Astrocyte (in vitro differentiated cells and primary cell): ENCODE results near the gene RD3L.

Experiments used
- EZH2 ChIP-seq: IDR thresholded peaks from 2 replicates; pipeline ENCODE4 v1.6.1; 2012; ENCODE audit warnings: mild to moderate bottlenecking, low read length, inconsistent platforms; ENCODE audit not compliant: insufficient read depth
- TF ChIP-seq, protein P1 (sequence below): IDR thresholded peaks from 2 replicates; pipeline ENCODE4 v1.5.1; 2011; ENCODE audit warnings: low read depth, mild to moderate bottlenecking, inconsistent platforms, low read length, moderate library complexity; ENCODE audit not compliant: insufficient read depth

DNA sequence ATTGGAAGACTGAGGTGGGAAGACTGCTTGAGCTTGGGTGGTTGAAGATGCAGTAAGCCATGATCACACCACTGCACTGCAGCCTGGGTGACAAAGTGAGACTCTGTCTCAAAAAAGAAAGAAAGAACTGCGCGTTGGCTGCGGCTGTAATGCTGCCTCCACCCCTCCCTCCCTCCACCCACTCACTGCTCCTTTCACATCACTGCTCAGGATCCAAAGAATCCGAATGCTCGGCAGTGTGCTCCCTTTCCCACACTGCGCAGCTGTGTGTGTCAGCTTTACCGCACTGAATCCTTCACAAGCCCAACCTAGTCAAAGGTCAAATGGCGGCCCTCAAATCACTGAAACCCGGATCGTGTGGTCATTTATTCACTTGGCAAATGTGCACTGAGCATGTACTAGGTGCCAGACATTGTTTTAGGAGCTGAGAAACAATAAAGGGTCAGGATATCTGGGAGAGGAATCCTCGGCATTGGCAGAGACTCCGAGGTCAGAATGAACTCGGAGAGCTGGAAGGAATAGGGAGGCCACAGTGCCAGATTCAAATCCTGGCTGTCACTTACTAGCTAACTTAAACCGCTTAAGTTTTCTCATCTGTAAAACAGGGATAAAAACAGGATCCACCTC is 25.6 kb downstream of the RD3L start:
- TF ChIP-seq, protein P1, sequence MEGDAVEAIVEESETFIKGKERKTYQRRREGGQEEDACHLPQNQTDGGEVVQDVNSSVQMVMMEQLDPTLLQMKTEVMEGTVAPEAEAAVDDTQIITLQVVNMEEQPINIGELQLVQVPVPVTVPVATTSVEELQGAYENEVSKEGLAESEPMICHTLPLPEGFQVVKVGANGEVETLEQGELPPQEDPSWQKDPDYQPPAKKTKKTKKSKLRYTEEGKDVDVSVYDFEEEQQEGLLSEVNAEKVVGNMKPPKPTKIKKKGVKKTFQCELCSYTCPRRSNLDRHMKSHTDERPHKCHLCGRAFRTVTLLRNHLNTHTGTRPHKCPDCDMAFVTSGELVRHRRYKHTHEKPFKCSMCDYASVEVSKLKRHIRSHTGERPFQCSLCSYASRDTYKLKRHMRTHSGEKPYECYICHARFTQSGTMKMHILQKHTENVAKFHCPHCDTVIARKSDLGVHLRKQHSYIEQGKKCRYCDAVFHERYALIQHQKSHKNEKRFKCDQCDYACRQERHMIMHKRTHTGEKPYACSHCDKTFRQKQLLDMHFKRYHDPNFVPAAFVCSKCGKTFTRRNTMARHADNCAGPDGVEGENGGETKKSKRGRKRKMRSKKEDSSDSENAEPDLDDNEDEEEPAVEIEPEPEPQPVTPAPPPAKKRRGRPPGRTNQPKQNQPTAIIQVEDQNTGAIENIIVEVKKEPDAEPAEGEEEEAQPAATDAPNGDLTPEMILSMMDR, result no peak
- no peak for TF ChIP-seq EZH2
